M059J (cell line): ENCODE data around the gene CD82. TPM values are rescaled to one million over a fixed set of nuclear protein-coding genes. Genes with fewer than 3 reads are reported as not detected.

ENCODE experiments used
- DNase-seq: peaks from one replicate; pipeline ENCODE4 v3.0.0-alpha.2; 2012; ENCODE audit warnings: low read depth
- total RNA-seq: library from RNA; depleted of rRNA; stranded (reverse); fragments of >200 nt; shearing (Covaris generic); gene quantifications from 2 replicates; pipeline ENCODE4 v1.2.3, GENCODE V29; 2014

The CD82 gene
- total RNA-seq, 1 experiment from 2014 or later: 50.0 TPM

- DNase-seq: no peak
These were observed 10.5 kb downstream of the CD82 start for GRCh38 chr11:44575962-44576361.

DNA sequence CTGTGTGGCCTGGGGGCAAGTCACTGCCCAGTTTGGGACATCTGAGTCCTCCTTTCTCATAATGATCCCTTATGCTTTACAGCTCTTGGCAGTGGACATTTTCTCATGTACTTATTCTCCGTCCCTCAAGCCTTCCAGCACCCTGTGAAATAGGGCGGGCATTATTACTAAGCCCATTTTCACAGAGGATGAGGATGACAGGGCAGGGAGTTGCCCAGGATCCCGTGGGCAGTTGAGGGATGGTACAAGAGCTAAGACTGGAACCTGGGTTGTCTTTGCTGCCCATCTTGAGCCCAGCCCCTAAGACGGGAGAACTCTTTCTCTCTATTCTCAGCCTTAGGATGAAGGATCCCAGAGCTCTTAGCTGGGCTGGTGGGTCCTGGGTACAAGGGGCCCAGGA lies 11.2 kb downstream of the CD82 start:
- DNase-seq: no peak

GRCh38 chr11:44577231-44577830 lies 11.9 kb downstream of the CD82 start:
- no peak for DNase-seq

DNA sequence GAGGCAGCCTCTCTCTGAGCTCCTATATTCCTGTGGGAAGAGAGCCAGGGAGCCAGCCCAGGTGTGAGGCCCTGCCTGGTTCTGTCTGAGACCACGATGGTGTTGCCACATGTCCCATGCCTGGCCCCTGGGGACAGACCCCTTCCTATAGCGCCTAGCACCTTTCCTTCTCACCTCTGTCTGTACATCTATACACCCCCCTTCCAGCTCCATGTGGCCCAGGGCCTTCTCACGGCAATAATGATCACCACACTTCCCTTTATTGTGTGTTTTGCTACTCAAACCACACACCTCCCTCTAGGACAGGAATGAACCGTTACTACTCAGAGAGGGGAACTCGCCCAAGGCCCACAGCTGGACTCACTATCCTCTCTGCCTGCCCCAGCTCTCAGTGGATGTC lies 12.8 kb downstream of the CD82 start:
- DNase-seq: no peak

GRCh38 chr11:44579302-44579761 lies 13.9 kb downstream of the CD82 start:
- DNase-seq: no peak

DNA sequence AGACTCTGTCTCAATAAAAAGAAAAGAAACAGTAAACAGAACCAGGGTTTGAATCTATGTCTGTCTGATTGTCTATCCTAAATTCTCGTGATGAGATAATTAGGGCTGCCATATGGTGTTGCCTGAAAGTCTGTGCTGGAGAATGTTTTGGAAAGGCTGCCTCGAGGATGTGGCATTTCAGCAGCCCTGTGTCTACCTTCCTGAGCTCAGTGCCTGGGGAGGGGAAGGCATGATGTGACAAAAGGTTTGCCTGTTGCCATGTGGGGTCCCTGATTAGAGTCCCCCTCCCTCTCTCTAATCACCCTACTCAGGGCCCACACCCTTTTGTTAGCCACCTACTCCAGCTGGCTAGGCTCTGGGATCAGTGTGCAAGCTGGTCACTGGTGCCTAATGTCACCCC lies 15.2 kb downstream of the CD82 start:
- no peak for DNase-seq

DNA sequence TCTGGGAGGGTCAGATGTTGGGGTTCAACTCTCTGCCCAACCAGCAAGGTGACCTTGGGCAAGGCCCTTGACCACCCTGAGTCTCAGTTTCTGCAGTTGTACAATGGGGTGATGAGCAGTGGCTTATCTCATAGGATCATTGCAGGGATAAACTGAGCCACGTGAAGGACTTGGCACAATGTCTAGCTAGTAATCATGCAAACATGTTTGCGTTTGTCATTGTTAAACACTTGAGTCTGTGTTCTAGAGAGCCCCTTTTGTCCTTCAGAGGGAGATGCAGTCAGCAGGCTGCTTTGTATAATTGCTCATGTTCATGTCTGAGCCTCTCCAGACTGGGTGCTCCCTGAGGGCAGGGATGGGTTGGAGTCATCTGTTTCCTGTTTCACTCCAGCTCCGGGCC lies 15.8 kb downstream of the CD82 start:
- no peak for DNase-seq

DNA sequence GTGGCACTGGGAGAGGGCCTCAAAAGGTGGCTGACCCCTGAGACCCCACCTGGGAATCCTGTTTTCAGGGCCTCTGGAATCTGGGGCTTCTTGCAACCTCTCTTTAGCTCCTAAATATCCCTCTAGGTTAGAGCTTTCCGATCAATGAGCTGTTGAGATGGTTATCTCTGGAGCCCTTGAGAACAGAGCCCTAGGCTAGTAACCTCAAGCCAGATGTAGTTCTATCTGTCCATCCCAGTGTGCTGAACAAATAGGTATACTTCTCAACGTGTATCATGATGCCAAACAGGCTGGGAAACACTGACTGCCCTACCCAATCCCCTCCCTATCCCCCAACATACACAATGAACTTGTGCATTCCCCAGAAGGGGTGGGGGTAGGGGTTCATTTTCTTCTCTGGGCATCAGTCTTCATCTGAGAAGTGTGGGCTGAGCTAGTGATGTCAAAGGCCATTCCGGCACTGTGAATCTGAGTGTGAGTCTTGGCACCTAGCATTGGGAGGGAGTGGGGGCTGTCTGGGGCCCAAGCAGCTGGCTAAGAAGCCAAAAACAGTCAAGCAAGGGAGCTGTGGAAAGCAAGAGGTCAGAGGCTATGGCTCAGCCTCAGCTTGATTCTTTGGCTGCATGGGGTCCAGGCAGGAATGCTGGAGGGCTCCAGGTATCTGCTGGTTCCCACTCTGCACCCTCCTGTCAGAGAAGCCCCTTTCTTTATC lies 17.3 kb downstream of the CD82 start:
- DNase-seq: no peak

GRCh38 chr11:44583353-44583669 lies 17.8 kb downstream of the CD82 start:
- DNase-seq: no peak

- no peak for DNase-seq
These were observed 20.0 kb downstream of the CD82 start for GRCh38 chr11:44585421-44585820.

DNA sequence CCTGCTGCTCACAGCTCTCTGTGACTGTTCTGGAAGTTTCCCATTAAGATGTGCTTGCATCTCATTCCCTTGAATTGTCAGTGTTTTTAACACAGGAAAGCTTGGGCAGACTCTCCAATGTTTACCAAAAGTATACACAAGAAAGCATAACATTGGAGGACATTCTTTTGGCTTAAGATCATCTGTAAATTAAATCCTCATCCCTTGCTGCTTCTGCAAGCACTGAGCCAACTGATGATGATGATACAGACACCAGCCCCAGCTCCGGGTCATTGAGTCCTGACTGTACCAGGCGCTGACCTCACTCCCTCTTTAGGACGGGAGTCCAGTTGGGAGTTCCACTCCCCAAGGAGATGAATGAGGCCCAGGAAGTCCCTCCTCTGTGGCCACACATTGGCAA lies 23.8 kb downstream of the CD82 start:
- peak; percentile 60 for DNase-seq

DNA sequence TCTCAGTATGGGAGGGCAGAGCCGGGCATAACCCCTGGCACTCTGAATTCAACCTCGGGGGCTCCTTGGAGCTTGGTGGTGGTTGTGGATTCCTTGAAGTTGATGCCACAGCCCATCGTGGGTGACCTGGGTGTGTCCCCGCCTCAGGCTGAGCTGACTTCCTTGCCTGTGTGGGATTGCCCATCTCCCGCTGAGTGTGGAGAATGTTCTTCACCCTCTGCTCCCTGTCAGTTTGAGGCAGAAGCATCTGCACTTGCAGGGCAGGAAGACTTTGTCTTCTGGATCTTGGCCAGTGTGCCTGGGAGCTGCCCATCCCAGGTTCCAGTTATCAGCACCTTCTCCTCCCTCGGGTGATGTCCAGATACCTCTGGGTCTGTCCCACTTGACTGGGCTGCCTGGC lies 25.3 kb downstream of the CD82 start:
- DNase-seq: no peak

DNA sequence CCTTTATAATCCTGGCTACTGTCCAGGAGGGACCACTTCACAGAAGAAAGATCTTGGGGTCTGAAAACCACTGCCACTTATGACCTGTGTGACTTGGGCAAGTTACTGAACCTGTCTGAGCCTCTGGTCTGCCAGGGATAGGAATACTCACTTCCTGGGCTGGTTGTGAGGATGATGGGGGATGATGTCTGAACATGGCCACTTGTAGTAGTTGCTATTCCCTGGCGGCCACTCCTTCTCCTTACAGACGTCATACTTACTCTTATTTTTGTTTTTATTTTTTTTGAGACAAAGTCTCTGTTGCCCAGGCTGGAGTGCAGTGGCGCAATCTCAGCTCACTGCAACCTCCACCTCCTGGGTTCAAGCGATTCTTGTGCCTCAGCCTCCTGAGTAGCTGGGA lies 26.1 kb downstream of the CD82 start:
- no peak for DNase-seq

GRCh38 chr11:44592125-44592940 lies 26.9 kb downstream of the CD82 start:
- no peak for DNase-seq

DNA sequence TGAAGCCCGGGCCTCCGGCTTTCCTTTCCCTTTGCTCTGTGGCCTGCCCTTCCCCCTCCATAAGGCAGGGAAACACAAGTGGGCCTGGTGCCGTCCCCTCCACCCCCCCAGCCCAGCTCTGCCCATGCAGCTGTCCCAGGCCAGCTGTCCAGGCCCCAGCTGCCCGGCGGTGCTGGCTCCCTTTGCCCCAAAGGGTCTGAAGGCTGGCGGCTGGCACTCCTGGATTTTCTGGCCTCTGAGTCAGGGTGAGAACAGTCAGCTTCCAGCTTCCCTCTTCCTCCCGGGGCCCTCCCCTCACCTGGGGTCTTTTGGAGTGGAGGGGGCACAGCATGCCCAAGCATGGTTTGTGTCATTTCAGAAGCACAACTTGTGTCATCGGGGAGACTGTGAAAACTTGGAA lies 27.8 kb downstream of the CD82 start:
- no peak for DNase-seq

- no peak for DNase-seq
These were observed 29.5 kb downstream of the CD82 start for GRCh38 chr11:44595006-44595405.

DNA sequence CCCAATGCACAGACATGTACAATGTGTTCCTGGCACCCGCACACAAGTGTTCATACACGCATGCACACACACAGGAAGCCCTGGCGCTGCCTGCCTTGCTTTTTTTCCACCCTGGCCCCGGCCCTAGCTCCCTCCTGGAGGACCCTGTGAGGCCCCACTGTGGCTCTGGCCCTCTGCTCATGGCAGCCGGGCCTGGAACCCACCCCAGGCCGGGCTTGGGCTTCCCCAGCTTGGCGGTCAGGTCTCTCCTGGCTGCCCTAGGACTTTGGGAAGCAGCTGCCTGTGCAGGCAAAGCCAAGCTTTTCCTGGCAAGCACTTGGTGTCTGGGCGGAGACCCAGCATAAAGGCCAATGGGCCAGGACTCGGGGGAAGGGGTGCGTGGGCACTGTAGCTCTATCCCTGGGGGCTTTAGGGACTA lies 30.5 kb downstream of the CD82 start:
- no peak for DNase-seq

- DNase-seq: peak; percentile 27
These were observed 31.2 kb downstream of the CD82 start for GRCh38 chr11:44596525-44597276.

DNA sequence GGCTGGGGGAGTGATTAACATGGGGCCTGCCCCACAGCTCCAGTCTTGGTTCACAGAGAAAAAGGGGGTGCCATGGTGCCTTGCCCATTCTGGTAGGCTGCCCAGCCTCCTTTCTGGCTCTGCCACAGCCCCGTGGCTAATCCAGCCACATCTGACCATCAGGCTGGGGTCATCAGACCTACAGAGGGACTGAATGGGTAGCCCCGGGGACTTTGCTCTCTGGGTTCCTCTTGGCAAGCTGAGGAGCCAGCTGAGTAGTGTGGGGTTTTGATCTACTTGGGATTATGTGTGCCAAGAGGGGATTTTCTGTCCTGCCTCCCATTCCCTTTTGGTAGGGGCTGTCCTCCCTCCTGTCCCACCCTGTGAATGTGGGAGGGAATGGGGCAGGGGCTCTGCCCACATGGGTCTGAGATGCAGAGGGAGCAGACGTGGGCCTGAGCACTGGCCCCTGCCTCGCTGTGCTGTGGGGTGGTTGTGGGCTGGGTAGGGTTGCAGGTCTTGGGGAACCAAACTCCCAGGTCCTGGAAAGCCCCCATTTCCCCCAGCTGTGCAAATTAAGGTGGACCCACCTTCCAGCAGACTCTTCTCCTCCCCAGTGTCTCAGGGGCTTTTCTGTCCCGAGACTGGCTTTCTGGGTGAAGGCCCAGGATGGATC lies 32.0 kb downstream of the CD82 start:
- no peak for DNase-seq

DNA sequence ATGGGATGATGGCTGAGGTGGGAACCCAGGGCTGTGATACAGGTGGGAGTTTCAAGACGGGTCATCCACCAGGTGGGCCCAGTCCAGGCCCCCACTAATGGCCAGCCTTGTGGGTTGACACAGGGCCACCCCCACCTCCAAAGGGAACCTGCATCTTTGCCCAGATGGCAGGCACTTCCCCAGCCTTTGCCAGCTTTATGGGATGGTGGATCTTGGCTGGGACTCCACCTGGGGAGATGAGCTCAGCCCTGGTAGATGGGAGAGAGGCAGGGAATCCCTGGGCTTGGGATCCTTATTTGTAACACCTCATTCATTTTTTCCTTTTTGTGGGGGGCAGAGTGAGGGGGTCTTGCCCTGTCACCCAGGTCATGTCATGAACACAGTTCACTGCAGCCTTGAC lies 33.4 kb downstream of the CD82 start:
- no peak for DNase-seq

DNA sequence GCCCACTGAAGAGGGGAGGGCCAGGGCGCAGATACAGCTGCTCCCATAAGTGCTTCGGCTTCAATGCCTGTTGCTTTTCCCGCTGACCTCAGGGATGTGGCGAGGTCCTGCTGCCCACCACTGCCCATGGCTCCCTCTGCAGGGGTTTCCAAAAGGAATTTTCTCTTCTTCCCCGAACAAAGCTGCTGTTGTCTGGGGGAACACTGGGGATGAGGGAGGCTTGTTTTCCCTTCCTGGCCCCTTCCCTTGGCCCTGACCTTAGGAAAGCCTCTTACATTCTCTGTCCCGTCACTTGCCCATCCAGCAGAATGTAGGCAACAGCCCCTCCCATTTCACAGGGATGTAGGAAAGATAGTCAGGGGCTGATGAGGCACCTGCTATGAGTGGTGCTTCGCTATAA lies 34.8 kb downstream of the CD82 start:
- DNase-seq: no peak
